OCI-LY3 (cell line): ENCODE results near the gene MLC1.

Experiments
- H2AFZ ChIP-seq: fragments of 200-600, 300-600 bp; shearing (Covaris generic); 2 replicates; pipeline ENCODE4 v1.6.0; 2014; ENCODE audit warnings: antibody characterized with exemption, low read depth, low read length
- H3K27ac ChIP-seq: fragments of 200-600, 300-600 bp; sonication (generic); 2 replicates; pipeline ENCODE4 v1.5.1; 2014; ENCODE audit warnings: mild to moderate bottlenecking, low read length, moderate library complexity, mixed read lengths
- H3K27me3 ChIP-seq: fragments of 200-600, 300-600 bp; sonication (generic); 2 replicates; pipeline ENCODE4 v1.6.1; 2014; ENCODE audit warnings: low read depth, low read length, mixed read lengths
- H3K36me3 ChIP-seq: fragments of 200-600, 300-600 bp; sonication (generic); replicated peaks from 2 replicates; pipeline ENCODE3; 2014; ENCODE audit warnings: low read depth, low read length, mixed read lengths
- H3K4me1 ChIP-seq: fragments of 300-600, 200-600 bp; sonication (generic); 2 replicates; pipeline ENCODE4 v1.6.1; 2014; ENCODE audit warnings: low read length, mixed read lengths
- H3K4me2 ChIP-seq: fragments of 200-600, 300-600 bp; sonication (generic); 2 replicates; pipeline ENCODE4 v1.6.1; 2014; ENCODE audit warnings: low read length, mixed read lengths
- H3K4me3 ChIP-seq: fragments of 300-600, 200-600 bp; sonication (generic); 2 replicates; pipeline ENCODE4 v1.5.1; 2014; ENCODE audit warnings: antibody characterized with exemption, mild to moderate bottlenecking, low read length, moderate library complexity
- H3K79me2 ChIP-seq: fragments of 300-600, 200-600 bp; shearing (Covaris generic); 2 replicates; pipeline ENCODE4 v1.6.1; 2014; ENCODE audit warnings: mild to moderate bottlenecking, low read length, mixed read lengths
- H3K9ac ChIP-seq: fragments of 300-600, 200-600 bp; shearing (Covaris generic); 2 replicates; pipeline ENCODE4 v1.6.0; 2014; ENCODE audit warnings: mild to moderate bottlenecking, low read length, moderate library complexity
- H3K9me3 ChIP-seq: fragments of 200-600, 300-600 bp; shearing (Covaris generic); 2 replicates; pipeline ENCODE4 v1.6.1; 2014; ENCODE audit warnings: low read length, mixed read lengths; ENCODE audit not compliant: insufficient read depth
- H4K20me1 ChIP-seq: fragments of 200-600, 300-600 bp; sonication (generic); 2 replicates; pipeline ENCODE4 v1.6.1; 2016; ENCODE audit warnings: low read length, mixed read lengths; ENCODE audit not compliant: insufficient read depth
- CTCF ChIP-seq: fragments of 200-600, 300-600 bp; sonication (generic); IDR thresholded peaks from 2 replicates; pipeline ENCODE4 v1.5.1; 2014; ENCODE audit warnings: antibody characterized with exemption, low read length, low read depth
- EZH2phosphoT487 ChIP-seq: fragments of 200-600 bp; shearing (Covaris generic); IDR thresholded peaks from 2 replicates; pipeline ENCODE4 v1.6.1; 2018; ENCODE audit warnings: antibody characterized with exemption, mixed run types, low read depth

The MLC1 gene

GRCh38 chr22:50030297-50031188 is 54.7 kb downstream of the MLC1 start:
- H2AFZ ChIP-seq = peak overlapping the region; percentile 93; the same call in 1 of the 2 replicates
- H3K9ac ChIP-seq = peak overlapping the region; percentile 48; the same call in 1 of the 2 replicates
- H3K79me2 ChIP-seq = no peaks in the 10 kb centered on the region
- H3K4me3 ChIP-seq = peak overlapping the region; percentile 77
- no peaks in the 10 kb centered on the region for H4K20me1 ChIP-seq
- no peaks in the 10 kb centered on the region for H3K36me3 ChIP-seq
- TF ChIP-seq CTCF (peak; percentile 79), EZH2phosphoT487 (no peak)
- no peak overlapping the region for H3K27ac ChIP-seq
- H3K27me3 ChIP-seq = no peaks in the 10 kb centered on the region
- H3K9me3 ChIP-seq = no peaks in the 10 kb centered on the region
- peak overlapping the region; percentile 95 for H3K4me2 ChIP-seq
- H3K4me1 ChIP-seq = no peaks in the 10 kb centered on the region; the same call in 1 of the 2 replicates

GRCh38 chr22:50027639-50028537 is 57.3 kb downstream of the MLC1 start:
- no peaks in the 10 kb centered on the region for H3K36me3 ChIP-seq
- no peak overlapping the region for H3K27ac ChIP-seq
- H3K27me3 ChIP-seq = no peaks in the 10 kb centered on the region
- no peaks in the 10 kb centered on the region; the same call in 1 of the 2 replicates for H3K4me1 ChIP-seq
- H3K9ac ChIP-seq = no peak overlapping the region
- H4K20me1 ChIP-seq = no peaks in the 10 kb centered on the region
- TF ChIP-seq EZH2phosphoT487 (no peak), CTCF (no peak)
- no peaks in the 10 kb centered on the region for H3K9me3 ChIP-seq
- no peak overlapping the region for H3K4me2 ChIP-seq
- H3K4me3 ChIP-seq = no peak overlapping the region
- no peak overlapping the region for H2AFZ ChIP-seq
- no peaks in the 10 kb centered on the region for H3K79me2 ChIP-seq

DNA sequence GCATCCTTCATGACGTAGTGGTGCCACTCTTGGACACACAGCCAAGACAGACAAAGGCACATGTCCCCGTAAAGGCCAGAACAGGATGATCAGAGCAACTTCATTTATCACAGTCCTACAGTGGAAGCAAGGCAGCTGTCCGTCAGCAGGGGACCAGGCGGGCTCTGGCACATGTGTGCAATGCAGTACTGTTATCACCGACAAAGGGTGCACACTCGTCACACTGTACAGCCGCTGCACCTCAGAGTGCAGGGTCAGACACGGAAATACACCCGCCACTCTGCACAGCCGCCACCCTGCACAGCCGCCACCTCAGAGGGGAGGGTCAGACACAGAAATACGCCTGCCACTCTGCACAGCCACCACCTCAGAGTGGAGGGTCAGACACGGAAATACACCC is 59.2 kb downstream of the MLC1 start:
- H3K9ac ChIP-seq = no peak overlapping the region
- no peak overlapping the region for H3K27ac ChIP-seq
- no peaks in the 10 kb centered on the region for H3K9me3 ChIP-seq
- H3K27me3 ChIP-seq = no peaks in the 10 kb centered on the region
- H3K4me2 ChIP-seq = no peak overlapping the region
- H3K36me3 ChIP-seq = no peaks in the 10 kb centered on the region
- TF ChIP-seq CTCF = no peak
- TF ChIP-seq EZH2phosphoT487 = no peak
- no peaks in the 10 kb centered on the region; the same call in 1 of the 2 replicates for H3K4me1 ChIP-seq
- H4K20me1 ChIP-seq = no peaks in the 10 kb centered on the region
- H2AFZ ChIP-seq = no peak overlapping the region
- no peak overlapping the region for H3K4me3 ChIP-seq
- no peaks in the 10 kb centered on the region for H3K79me2 ChIP-seq
